Endothelial cell of umbilical vein (primary cell): ENCODE data around the gene PNCK. TPM values are rescaled to one million over a fixed set of nuclear protein-coding genes. Genes with fewer than 3 reads are reported as not detected.

ENCODE experiments used
- BruUV-seq: library from RNA; stranded (reverse); fragments of 400-500 nt; replicated peaks from 2 replicates; lab custom pipeline; 2021; lab: Mats Ljungman, UMichigan
- CTCF ChIA-PET: fragments of 300-600, 350-600 bp; sonication (Branson Sonifier 250); formaldehyde crosslinking; loops from one replicate; lab custom pipeline; 2021; ENCODE audit warnings: antibody characterized with exemption, inconsistent platforms; lab: Charles Lee
- POLR2A ChIA-PET: fragments of 300-600, 350-600 bp; sonication (Branson Sonifier 250); formaldehyde crosslinking; loops from one replicate; lab custom pipeline; 2021; ENCODE audit warnings: antibody characterized with exemption, inconsistent platforms; lab: Charles Lee
- DNase-seq: peaks from one replicate; pipeline ENCODE4 v3.0.0-alpha.2; 2011; ENCODE audit warnings: low read depth, low spot score
- FAIRE-seq: peaks from 2 replicates; lab custom pipeline; 2011; peaks lifted over from hg19 to GRCh38; lab: Jason Lieb, UNC
- H2AFZ ChIP-seq: 2 replicates; pipeline ENCODE4 v1.6.0; 2012; ENCODE audit warnings: low read depth, low read length, control low read depth, inconsistent platforms
- H3K27ac ChIP-seq: 2 replicates; pipeline ENCODE4 v1.5.1; 2011; ENCODE audit warnings: low read depth, mild to moderate bottlenecking, control low read depth, low read length, moderate library complexity; ENCODE audit not compliant: insufficient read depth
- H3K27me3 ChIP-seq, 2 experiments: 2 replicates each; pipeline versions ENCODE4 v1.6.0 to v1.6.1; 2011; ENCODE audit warnings: low read length in 2 of 2, mixed read lengths in 1 of 2; ENCODE audit not compliant: control insufficient read depth in 2 of 2, insufficient read depth in 2 of 2
- H3K36me3 ChIP-seq, 2 experiments: 2 replicates in 1 of 2; 3 replicates in 1 of 2; pipeline ENCODE4 v1.5.1; 2011; ENCODE audit warnings: low read length in 2 of 2, mild to moderate bottlenecking in 1 of 2, moderate library complexity in 1 of 2; ENCODE audit not compliant: control insufficient read depth in 2 of 2, insufficient read depth in 2 of 2; ENCODE audit errors: extremely low read depth in 1 of 2
- H3K4me1 ChIP-seq: 3 replicates; pipeline ENCODE4 v1.5.1; 2011; ENCODE audit warnings: mild to moderate bottlenecking, low read length; ENCODE audit not compliant: control insufficient read depth, insufficient read depth; ENCODE audit errors: extremely low read depth
- H3K4me2 ChIP-seq: 2 replicates; pipeline ENCODE4 v1.6.1; 2011; ENCODE audit warnings: low read length, control low read depth, mixed read lengths; ENCODE audit not compliant: insufficient read depth
- H3K4me3 ChIP-seq, 3 experiments: fragments of 200-600 bp in 1 of 3; sonication (generic), shearing (Covaris generic) in 1 of 3; replicated peaks in 1 of 3; 2 replicates each; pipeline ENCODE4 v1.5.1; 2011 to 2016; ENCODE audit warnings: control low read depth in 3 of 3, low read length in 3 of 3, mild to moderate bottlenecking in 2 of 3, inconsistent platforms in 1 of 3, low read depth in 1 of 3, moderate library complexity in 1 of 3; ENCODE audit not compliant: insufficient read depth in 1 of 3
- H3K79me2 ChIP-seq: 2 replicates; pipeline ENCODE4 v1.6.0; 2012; ENCODE audit warnings: low read length, inconsistent platforms; ENCODE audit not compliant: control insufficient read depth, insufficient read depth
- H3K9ac ChIP-seq: replicated peaks from 2 replicates; pipeline ENCODE3; 2011; ENCODE audit warnings: low read length, control low read depth; ENCODE audit not compliant: insufficient read depth; ENCODE audit errors: extremely low read depth
- H3K9me1 ChIP-seq: replicated peaks from 3 replicates; pipeline ENCODE4 v1.6.0; 2011; ENCODE audit warnings: mild to moderate bottlenecking, low read length; ENCODE audit not compliant: control insufficient read depth, insufficient read depth; ENCODE audit errors: extremely low read depth
- H3K9me3 ChIP-seq: replicated peaks from 2 replicates; pipeline ENCODE4 v1.5.1; 2012; ENCODE audit warnings: low read length, inconsistent platforms; ENCODE audit not compliant: control insufficient read depth, insufficient read depth
- H4K20me1 ChIP-seq: replicated peaks from 2 replicates; pipeline ENCODE3; 2011; ENCODE audit warnings: mild to moderate bottlenecking, low read length; ENCODE audit not compliant: control insufficient read depth, insufficient read depth; ENCODE audit errors: extremely low read depth
- EZH2 ChIP-seq: IDR thresholded peaks from 2 replicates; pipeline ENCODE4 v1.6.1; 2012; ENCODE audit warnings: borderline replicate concordance, low read depth, mild to moderate bottlenecking, moderate library complexity, low read length, inconsistent platforms; ENCODE audit not compliant: severe bottlenecking
- FOS ChIP-seq: IDR thresholded peaks from 2 replicates; pipeline ENCODE4 v1.6.1; 2011; ENCODE audit warnings: mild to moderate bottlenecking, low read length, moderate library complexity, borderline replicate concordance; ENCODE audit not compliant: insufficient read depth
- GATA2 ChIP-seq: IDR thresholded peaks from 2 replicates; pipeline ENCODE4 v1.7.0; 2011; ENCODE audit warnings: low read depth, mild to moderate bottlenecking, moderate library complexity, mixed read lengths, low read length; ENCODE audit not compliant: insufficient read length, insufficient read depth
- JUN ChIP-seq: IDR thresholded peaks from 2 replicates; pipeline ENCODE4 v1.6.1; 2011; ENCODE audit warnings: borderline replicate concordance, low read depth; ENCODE audit not compliant: insufficient read length, insufficient read depth
- MYC ChIP-seq: IDR thresholded peaks from one replicate; pipeline ENCODE4 v1.6.1; 2011; ENCODE audit warnings: mild to moderate bottlenecking, low read depth, low read length
- POLR2A ChIP-seq: IDR thresholded peaks from 2 replicates; pipeline ENCODE4 v1.6.1; 2012; ENCODE audit warnings: low read depth, mild to moderate bottlenecking, control low read depth, low read length
- POLR2AphosphoS5 ChIP-seq: IDR thresholded peaks from 2 replicates; pipeline ENCODE4 v1.6.1; 2012; ENCODE audit warnings: low read depth, mild to moderate bottlenecking, control low read depth, low read length, moderate library complexity; ENCODE audit not compliant: insufficient read depth
- dilution Hi-C: fragments of 300-500 bp; cut with MboI; formaldehyde crosslinking; loops from one replicate; pipeline ENCODE4 v1.15.0; 2019; ENCODE audit warnings: low sequenced_read_pairs; ENCODE audit not compliant: extremely low pct_ligation_motif_present
- intact Hi-C: fragments of 100-400 bp; cut with micrococcal nuclease; formaldehyde crosslinking; loops from one replicate; pipeline ENCODE4 v1.10.0; 2022
- polyA plus RNA-seq, 4 experiments: library from polyadenylated mRNA; depleted of rRNA in 3 of 4; stranded (reverse) in 3 of 4; unstranded in 1 of 4; fragments of >200 nt; gene quantifications; 2 replicates each; pipeline versions ENCODE4 v1.2.1 to v1.2.3, GENCODE V29; 2011 to 2012; ENCODE audit warnings: missing spikeins in 1 of 4
- total RNA-seq: library from RNA; stranded (reverse); gene quantifications from 2 replicates; pipeline ENCODE4 v1.2.3, GENCODE V29; 2021
- TF ChIP-seq, protein P1 (sequence below): IDR thresholded peaks from 2 replicates; pipeline ENCODE4 v1.6.1; 2011; ENCODE audit not compliant: insufficient read depth, insufficient read length
- TF ChIP-seq, protein P2 (sequence below), 2 donors: IDR thresholded peaks; 1 replicate in 1 of 2; 2 replicates in 1 of 2; pipeline ENCODE4 v1.5.1; 2011; ENCODE audit warnings: low read length in 2 of 2, mild to moderate bottlenecking in 2 of 2, moderate library complexity in 2 of 2, control low read depth in 1 of 2, inconsistent platforms in 1 of 2, low read depth in 1 of 2; ENCODE audit not compliant: insufficient read depth in 1 of 2; ENCODE audit errors: extremely low read depth in 1 of 2

Gene PNCK
- total and polyA plus RNA-seq, 2 donors (not counting 3 experiments of a cell fraction or from before 2014, with no cell fraction given): 0.12 TPM; not detected in 1

DNA sequence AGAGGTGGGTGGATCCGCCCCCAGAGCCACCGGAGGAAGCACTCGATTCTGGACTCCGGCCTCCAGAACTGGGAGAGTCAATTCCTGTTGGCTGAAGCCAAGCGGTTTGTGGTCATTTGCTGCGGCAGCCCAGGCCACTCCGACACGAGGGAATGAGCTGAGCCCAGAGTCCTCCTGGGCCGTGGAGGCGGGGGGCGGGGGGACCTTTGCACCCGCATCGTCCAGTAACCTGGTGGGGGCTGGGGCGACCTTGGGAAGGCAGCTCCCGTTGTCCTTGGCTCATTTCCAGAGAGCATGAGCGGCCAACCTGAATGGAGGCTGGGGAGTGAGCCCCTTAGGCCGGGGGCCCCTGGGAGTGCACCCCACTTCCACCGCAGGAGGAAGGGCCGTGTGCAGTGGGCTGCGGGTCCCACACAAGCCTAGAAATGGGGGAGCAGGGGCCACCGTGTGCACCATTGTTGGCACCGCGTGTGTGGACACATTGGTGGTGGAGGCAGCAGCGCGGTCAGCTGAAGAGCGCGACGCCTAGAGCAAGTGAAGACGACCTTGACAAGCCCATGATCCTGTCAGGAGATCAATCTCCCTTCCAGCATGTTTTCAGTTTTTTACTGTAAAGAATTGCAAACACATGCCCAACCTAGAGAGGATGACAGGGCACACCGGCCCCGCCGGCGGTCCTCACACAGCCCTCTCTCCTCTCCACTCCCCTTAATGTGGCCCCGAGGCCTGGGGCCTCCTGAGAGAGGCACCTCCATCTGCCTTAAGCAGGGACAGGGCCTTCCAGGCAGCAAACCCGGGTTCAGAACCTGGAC, 46.5 kb downstream of the PNCK start:
- no peak for FAIRE-seq

DNA sequence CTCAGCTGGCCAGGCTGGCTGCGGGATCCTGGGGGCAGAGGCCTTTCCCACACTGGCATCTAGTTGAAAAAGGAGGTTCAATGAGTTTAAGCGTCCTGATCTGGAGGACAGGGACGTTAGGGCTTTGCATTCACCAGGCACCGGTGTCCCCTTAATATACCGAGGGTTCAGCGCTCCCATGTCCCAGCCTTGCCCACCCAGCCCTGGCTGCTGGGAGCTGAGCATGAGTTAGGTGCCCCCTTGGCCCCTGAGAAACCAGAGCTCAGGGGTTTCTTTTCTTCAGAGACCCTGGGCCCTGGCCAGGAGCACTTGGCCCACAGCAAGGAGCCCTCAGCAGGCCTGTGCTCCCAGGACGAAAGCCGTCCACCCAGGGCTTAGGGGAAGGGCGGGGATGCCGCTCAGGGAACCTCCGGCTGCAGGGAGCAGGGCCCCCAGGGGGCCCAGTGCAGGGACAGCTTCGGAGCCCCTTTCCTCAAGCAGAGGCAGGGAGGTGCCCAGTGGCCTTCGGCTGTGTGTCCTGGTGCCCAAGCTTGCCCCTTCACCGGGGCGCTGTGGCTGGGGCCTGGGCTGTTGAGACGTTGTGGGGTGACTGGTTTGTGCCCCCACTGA, 47.5 kb downstream of the PNCK start:
- TF ChIP-seq GATA2: no peak
- TF ChIP-seq POLR2AphosphoS5: no peak
- TF ChIP-seq JUN: no peak
- TF ChIP-seq FOS: no peak
- no peak for TF ChIP-seq MYC
- TF ChIP-seq, protein P1, sequence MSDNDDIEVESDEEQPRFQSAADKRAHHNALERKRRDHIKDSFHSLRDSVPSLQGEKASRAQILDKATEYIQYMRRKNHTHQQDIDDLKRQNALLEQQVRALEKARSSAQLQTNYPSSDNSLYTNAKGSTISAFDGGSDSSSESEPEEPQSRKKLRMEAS: no peak
- TF ChIP-seq, protein P2, sequence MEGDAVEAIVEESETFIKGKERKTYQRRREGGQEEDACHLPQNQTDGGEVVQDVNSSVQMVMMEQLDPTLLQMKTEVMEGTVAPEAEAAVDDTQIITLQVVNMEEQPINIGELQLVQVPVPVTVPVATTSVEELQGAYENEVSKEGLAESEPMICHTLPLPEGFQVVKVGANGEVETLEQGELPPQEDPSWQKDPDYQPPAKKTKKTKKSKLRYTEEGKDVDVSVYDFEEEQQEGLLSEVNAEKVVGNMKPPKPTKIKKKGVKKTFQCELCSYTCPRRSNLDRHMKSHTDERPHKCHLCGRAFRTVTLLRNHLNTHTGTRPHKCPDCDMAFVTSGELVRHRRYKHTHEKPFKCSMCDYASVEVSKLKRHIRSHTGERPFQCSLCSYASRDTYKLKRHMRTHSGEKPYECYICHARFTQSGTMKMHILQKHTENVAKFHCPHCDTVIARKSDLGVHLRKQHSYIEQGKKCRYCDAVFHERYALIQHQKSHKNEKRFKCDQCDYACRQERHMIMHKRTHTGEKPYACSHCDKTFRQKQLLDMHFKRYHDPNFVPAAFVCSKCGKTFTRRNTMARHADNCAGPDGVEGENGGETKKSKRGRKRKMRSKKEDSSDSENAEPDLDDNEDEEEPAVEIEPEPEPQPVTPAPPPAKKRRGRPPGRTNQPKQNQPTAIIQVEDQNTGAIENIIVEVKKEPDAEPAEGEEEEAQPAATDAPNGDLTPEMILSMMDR (IDR thresholded peaks at IDR 0.05; ENCODE audit: extremely low read depth in 1 of 2, insufficient read depth in 1 of 2, low read depth in 1 of 2, low read length in 2 of 2): no peak
- no peak for TF ChIP-seq POLR2A
- TF ChIP-seq EZH2: no peak
- H3K4me1 ChIP-seq: no peaks in the 10 kb centered on the region
- no peaks in the 10 kb centered on the region for H3K79me2 ChIP-seq
- intact Hi-C loops (no loop called here), dilution Hi-C loops (no loop called here)
- no peaks in the 10 kb centered on the region for H3K9me3 ChIP-seq
- H3K27ac ChIP-seq: no peak overlapping the region
- no peak overlapping the region for H3K4me2 ChIP-seq
- H3K4me3 ChIP-seq: no peak overlapping the region
- POLR2A ChIA-PET: no interaction called here
- CTCF ChIA-PET: no interaction called here
- peaks cover 0 to 1% of the 10 kb centered on the region in 2 experiments for H3K27me3 ChIP-seq
- no peaks in the 10 kb centered on the region for H3K36me3 ChIP-seq
- no peaks in the 10 kb centered on the region for H3K9me1 ChIP-seq
- no peak for FAIRE-seq
- H2AFZ ChIP-seq: no peak overlapping the region
- no peak for DNase-seq
- no peaks in the 10 kb centered on the region for H4K20me1 ChIP-seq
- no peak overlapping the region for H3K9ac ChIP-seq
- no TSS peak for BruUV-seq

More for the DNA sequence above, 46.5 kb downstream of the PNCK start:
- H3K79me2 ChIP-seq: no peaks in the 10 kb centered on the region
- peaks cover 0 to 1% of the 10 kb centered on the region in 2 experiments for H3K27me3 ChIP-seq
- no peak overlapping the region for H3K9ac ChIP-seq
- no peaks in the 10 kb centered on the region for H4K20me1 ChIP-seq
- H2AFZ ChIP-seq: no peak overlapping the region
- H3K27ac ChIP-seq: no peak overlapping the region
- H3K9me3 ChIP-seq: no peaks in the 10 kb centered on the region
- H3K4me2 ChIP-seq: no peak overlapping the region
- no peak for DNase-seq
- TF ChIP-seq POLR2AphosphoS5 (no peak), JUN (no peak), POLR2A (no peak)
- dilution Hi-C loops (no loop called here), intact Hi-C loops (no loop called here)
- BruUV-seq: no TSS peak
- H3K36me3 ChIP-seq: no peaks in the 10 kb centered on the region
- CTCF ChIA-PET: no interaction called here
- no peaks in the 10 kb centered on the region for H3K9me1 ChIP-seq
- POLR2A ChIA-PET: no interaction called here
- H3K4me1 ChIP-seq: no peaks in the 10 kb centered on the region
- H3K4me3 ChIP-seq: no peak overlapping the region
